MV-4-11 (cell line): ENCODE results near the gene PRKAR1B.
A peak's percentile ranks its signal among the peaks of the same experiment; 100 is the strongest.
"Not testable (repeated sequence)": the region's sequence is repeated elsewhere in the genome, so short reads cannot be mapped to it uniquely, and the experiment has no call there.

Source experiments
- DNase-seq: peaks from one replicate; lab custom pipeline; 2025; lab: John Stamatoyannopoulos, UW

Gene PRKAR1B

DNA sequence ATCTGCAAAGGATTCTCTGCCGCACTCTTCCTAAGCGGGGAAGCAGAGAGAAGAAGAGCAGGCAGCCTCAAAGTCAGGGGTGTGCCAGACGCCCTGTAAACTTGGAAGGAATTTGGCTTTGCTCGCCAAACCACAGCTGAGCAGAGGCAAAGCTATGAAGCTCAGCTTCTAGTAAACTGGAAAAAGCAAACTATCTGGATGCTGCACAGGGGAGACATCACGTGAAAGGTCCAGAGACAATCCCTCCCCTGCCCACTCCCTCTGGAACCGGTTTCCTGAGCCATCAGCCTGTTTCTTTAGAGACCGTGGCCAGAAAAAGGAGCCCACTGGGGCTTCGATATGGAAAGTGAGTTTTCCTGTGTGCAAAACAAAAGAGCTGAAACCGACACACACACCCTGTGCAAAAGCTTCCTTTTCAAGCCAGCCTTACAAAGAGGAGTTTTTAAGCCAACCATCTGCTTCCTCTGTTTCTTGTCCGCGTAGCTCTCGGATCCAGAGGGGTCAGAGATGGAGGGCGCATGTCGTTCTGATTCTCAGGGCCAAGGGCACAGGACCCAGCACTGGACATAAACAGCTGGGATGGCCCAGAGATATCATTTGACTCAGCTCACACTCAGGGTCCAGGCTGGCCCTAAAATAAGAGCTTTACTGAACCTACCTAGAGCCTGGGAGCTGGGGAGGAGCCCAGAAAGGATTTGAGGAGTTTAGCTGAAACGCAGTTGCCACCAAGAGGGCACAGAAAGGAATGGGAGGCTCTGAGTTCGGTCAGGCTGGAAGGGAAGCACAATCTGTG is 58.7 kb downstream of the PRKAR1B start:
- DNase-seq: no peak

DNA sequence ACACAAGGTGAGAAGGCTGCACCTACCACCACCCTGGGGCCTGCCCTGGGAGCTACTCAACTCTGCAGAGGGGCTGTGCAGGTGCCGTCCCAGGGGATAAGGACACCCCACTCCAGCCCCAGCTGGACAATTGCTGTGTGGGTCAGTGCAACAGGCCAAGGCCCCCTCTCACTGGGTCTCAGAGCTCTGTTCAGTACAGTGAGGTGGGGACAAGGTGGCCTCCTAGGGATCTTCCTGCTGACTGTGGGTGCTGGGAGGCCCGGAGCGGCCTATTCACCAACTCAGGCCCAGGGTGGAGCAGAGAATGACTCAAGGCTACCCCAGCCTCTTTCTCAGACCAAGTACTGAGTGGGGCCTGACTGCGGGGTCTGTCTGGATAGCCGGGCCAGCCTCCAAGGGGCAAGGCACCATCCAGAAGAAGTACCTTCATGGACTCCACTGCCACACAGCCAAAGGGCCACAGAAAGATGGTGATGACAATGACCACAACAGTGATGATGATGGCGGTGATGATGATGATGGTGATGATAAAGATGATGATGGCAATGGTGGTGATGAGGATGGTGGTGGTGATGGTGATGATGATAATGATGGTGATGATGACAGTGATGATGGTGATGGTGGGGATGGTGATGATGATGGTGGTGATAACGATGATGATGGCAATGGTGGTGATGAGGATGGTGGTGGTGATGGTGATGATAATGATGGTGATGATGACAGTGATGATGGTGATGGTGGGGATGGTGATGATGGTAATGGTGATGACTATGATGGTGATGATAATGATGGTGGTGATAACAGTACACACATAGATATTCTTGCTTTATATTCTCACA is 60.4 kb downstream of the PRKAR1B start:
- no peak for DNase-seq

DNA sequence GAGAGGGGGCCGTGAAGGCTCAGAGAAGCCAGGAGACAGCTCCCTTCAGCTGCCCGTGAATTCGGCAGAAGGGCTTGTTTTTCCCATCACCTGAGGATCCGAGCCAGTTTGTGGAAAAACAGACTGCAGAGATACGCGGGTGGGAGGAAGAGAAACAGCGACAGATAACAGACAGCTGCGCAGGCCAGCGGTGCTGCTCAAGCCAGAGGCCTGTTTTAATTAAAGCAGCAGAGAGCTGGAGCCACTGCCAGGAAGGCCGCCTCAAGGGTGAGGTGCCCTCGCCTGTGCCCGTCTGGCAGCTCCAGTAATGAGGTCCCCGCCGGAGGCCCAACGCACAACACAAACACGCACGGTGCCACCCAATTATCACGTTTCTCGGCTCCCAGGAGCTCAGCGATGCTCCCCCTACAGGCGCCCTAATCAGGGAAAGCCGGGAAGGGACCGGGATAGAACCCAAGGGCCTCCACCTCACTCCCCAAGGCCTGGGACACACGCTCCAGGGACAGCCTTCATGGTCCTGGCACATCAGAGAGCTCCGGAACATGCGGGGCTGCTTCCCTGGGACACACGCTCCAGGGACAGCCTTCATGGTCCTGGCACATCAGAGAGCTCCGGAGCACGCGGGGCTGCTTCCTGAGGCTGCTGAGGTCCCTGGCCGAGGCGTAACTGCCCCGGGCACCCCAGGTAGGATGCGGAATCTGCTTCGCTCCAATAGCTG is 61.2 kb downstream of the PRKAR1B start:
- DNase-seq: no peak

DNA sequence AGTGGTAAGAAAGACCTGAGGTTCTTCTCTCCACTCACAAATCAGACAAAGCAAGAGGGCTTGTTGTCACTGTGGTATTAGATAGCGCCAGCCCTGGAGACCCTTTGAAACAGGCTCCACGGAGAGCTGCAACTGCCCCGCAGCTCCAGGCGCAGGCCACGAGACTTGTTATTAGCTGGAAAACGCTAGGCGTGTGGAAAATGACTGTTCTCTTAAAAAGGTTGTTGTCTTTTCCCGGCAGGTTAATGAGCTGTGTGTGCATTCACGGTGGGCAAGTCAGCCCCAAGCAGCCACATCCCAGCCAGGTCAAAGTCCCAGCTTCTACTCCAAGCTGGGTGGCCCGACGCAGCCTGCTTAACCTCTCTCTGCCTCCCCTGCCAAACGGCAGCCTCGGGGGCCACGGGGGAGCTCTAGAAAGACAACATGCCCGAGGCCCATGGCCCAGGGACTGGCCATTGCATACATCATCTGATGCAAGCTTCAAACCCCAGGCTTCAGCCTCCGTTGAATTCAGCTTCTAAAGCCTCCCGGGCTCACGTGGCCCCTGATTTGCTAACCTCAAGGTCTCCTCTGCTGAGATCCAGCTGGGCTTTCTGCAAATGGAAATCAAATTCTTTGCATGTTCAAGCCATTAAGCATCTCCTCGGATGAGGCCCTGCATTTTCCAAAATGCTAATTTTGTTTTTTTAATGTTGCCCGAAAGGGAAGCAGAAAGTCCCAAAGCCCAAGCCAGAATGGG is 61.9 kb downstream of the PRKAR1B start:
- DNase-seq: no peak

DNA sequence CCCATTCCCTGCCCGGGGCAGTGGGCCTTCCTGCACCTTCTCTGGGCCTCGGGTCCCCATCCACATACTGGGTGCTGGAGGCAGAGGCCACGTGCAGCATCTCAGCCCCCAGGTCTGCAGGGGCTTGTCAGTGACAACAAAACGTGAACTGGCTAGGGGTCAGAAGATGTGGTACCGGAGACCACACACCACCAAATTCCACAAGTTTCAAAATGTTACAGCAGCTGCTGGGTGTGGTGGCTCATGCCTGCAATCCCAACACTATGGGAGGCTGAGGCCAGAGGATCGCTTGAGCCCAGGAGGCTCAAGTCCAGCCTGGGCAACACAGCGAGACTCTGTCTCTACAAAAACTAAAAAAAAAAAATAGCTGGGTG is 62.7 kb downstream of the PRKAR1B start:
- no peak for DNase-seq

DNA sequence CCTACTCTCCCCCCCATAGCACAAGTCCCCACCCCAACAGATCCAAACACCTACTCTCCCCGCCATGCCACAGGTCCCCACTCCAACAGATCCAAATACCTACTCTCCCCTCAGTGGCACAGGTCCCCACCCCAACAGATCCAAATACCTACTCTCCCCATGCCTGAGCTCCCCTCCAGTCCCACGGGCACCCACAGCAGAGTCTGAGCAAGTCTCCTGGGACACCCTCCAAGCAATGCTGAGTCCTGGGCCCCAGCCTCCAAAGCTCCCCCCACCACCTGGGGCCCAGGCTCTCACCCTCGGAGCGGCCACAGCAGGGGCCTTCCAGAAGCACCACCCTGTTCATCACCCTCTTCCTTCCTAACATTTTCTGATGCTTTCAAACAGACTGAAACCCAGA is 64.5 kb downstream of the PRKAR1B start:
- no peak for DNase-seq

DNA sequence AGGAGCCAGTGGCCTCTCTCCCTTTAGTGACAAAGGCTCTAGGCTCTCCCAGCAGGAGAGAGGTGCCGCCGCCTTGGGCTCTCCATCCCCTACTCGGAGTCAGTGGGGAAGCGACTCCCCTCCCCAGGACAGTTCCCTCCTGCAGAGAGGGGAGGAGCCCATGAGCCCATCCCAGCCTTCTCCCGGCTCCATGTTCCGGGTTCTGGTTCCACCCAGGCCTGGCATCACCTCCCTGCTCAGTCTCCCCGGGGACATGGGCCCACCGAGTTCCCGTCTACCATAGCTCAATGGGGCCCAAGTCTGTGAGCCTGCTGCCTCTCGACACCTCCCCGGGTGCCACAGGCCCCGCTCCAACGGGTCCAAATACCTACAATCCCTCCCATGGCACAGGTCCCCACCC is 67.1 kb downstream of the PRKAR1B start:
- no peak for DNase-seq

DNA sequence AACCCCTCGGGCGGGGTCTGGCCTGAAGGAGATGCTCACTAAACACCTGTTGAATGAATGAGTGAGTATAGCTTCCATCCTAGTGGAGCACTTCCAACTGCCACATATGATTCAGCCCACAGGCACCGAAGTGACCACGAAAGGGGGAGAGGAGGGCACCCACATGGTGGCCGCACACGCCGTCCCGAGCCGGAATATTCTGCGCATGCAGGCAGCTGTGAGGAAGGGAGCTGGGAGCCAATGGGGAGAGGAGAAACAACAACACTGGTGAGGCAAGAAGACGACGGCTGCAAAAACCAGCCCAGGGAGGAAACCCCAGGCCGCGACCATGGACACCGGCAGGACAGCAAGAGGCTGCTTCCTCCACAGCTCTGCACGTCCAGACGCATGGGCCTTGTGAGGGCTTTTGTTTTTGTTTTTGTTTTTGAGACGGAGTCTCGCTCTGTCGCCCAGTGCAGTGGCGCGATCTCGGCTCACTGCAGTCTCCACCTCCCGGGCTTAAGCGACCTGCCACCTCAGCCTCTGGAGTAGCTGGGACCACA is 67.7 kb downstream of the PRKAR1B start:
- DNase-seq: no peak

DNA sequence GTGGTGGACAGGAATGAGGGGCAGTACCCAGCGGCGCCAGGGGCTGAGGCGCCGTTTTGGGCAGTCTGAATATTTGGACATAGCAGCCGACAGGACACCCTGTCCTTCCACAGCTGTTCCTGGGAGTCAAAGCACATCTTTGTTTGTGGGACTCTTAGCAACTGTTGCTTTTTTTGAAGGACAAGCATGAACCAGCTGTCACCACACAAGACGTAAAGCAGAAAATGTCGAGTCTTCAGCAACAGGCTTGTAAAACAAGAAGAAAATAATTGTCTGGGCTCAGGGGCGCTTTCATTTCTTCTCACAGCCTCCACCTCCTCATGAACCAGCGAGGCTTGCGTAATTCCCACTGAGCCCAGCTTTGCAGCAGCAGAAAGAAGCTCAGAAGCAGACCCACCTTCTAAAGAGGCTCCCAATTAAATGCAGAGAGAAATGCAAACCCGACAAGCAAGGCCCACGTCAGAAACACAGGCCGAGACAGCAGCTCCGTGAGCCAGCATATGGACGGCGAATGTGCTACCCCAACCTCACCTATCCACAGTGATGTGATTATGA is 69.4 kb downstream of the PRKAR1B start:
- peak; percentile 81 for DNase-seq

DNA sequence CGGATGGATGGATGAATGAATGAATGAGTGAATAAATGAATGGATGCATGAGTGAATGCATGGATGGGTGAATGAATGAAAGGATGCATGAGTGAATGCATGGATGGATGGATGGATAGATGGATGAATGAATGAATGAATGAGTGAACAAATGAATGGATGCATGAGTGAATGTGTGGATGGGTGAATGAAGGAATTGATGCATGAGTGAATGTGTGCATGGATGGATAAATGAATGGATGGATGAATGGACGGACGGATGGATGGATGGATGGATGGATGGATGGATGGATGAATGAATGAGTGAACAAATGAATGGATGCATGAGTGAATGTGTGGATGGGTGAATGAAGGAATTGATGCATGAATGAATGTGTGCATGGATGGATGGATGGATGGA is 70.1 kb downstream of the PRKAR1B start:
- DNase-seq: not testable (repeated sequence)

DNA sequence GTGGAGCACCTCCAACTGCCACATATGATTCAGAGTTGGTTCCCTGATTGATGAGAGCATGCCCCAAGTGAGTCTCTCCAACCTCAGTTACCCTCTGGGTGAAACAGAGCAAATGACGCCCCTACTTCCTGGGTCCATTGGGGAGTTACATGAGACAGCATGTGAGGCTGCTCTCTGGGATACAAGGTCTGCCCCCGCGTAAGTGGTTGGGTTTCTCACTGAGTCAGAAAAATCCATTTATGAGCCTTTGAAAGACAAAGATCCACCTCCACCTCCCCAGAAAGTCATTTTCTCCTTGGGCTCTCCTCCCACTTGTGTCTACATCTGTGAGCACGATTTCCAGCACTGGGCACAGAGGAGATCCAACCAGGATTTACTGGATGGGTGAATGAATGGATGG is 71.3 kb downstream of the PRKAR1B start:
- no peak for DNase-seq

DNA sequence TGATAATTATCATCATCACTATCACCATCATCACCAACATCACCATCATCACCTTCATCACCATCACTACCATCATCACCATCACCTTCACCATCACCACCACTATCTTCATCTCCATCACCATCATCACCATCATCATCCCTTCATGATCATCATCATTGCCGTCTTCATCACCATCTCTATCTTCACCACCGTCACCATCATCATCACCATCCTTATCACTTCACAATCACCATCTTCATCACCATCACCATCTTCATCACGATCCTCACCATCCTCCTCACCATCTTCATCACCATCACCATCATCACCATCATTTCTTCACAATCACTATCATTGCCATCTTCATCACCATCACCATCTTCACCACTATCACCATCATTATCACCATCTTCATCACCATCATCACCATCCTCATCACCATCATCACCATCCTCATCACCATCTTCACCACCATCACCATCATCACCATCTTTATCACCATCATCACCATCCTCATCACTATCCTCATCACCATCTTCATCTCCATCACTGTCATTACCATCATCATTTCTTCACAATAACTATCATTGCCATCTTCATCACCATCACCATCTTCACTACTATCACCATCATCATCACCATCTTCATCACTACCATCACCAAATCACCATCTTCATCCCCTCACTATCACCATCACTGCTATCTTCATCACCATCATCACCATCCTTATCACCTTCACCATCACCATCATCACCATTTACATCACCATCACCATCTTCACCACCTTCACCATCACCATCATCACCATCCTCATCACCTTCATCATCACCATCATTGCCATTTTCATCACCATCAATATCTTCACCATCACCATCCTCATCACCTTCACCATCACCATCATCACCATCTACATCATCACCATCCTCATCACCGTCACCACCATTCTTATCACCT is 73.0 kb downstream of the PRKAR1B start:
- no peak for DNase-seq

DNA sequence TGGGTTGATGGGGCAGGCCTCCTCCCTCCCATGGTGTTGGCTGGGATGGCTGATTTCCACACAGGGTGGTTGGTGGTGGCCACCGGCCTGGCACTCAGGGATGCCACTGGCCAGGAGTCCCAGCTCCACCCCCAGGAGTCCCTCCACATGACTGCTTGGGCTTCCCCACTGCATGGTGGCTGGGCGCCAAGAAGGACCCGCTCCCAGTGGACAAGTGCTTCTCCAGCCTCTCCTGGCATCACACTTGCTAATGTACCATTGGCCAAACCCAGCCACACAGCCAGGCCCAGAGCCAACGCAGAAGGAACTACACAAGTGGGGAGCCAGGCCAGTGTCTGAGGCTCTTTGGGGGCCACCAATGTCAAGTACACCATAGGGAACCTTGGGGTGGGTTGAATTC is 74.2 kb downstream of the PRKAR1B start:
- DNase-seq: no peak

DNA sequence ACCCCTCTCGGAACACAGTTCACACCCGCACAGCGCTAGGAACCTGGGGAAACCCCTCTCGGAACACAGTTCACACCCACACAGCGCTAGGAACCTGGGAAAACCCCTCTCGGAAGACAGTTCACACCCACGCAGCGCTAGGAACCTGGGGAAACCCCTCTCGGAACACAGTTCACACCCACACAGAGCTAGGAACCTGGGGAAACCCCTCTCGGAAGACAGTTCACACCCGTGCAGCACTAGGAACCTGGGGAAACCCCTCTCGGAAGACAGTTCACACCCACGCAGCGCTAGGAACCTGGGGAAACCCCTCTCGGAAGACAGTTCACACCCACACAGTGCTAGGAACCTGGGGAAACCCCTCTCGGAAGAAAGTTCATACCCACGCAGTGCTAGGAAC is 74.9 kb downstream of the PRKAR1B start:
- not testable (repeated sequence) for DNase-seq

DNA sequence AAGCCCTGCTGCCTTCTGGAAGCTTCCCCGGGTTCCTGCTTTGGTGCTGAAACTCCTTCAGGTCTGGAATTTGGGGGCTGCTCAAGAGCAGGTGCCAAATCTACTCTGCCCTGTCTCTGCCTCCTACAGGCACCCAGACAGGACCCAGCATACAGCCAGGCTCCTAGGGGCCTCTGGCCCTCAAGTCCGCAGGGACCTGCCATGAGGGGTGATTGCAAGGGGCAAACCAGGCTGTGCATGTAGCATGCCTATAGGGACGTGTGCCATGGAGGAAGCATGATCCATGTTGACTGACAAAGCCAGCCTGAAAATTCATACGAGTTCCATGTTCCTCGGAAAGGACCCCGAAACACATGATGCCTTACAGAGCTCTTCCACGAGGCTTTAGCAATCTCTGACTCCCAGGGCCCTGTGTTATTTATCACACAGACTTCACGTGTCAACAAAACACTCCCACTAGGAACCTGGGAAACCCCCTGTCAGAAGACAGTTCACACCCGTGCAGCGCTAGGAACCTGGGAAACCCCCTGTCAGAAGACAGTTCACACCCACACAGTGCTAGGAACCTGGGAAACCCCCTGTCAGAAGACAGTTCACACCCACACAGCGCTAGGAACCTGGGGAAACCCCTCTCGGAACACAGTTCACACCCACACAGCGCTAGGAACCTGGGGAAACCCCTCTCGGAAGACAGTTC is 75.9 kb downstream of the PRKAR1B start:
- DNase-seq: no peak

DNA sequence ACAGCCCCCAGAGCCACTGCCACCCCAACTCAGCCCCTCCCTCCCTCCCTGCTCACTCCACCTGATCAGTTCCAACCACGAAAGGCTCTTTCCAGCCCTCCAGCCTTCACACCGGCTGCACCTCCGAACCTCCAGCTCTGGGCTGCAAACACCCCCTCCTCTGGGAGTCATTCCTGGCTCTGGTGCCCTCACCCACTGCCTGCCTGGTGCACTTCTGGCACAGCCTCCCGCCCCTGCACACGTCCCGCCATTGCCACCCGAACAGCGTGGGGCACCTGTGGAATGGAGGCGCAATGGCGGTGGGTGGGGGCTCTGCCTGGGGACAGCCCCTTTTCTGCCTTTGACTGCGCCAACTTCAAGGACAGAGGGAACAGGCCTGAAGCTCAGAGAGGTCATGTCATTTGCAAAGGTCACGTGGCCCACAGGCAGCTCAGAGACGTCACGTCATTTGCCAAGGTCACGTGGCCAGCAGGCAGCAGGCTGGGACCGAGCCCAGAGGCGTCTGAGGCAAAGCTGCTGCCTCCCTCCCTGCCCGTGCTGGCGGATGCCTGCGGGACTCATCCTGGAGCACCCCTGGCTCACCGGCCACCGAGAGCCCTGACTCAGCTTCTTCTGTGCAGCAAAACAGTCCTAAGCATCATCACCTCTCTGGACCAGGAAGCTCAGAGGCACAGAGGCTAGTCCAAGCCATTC is 76.6 kb downstream of the PRKAR1B start:
- no peak for DNase-seq

DNA sequence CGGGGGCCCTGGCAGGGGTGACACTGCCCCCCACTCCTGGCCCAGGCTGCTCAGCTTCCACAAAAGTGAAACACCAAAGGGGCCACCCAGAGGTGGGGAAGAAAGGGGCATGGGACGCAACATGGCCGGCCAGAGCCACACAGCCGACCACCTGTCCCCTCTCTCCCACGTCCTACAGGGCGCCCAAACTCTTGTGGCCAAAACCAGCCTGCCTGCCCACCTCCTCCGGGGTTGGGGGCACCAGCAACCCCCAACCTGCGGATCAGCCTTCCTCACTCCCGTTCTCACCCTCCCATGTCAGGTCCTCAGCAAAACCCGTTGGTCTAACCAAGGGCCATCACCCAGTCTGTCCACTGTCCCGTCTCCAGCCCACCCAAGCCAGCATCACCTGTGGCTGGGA is 80.1 kb downstream of the PRKAR1B start:
- no peak for DNase-seq

DNA sequence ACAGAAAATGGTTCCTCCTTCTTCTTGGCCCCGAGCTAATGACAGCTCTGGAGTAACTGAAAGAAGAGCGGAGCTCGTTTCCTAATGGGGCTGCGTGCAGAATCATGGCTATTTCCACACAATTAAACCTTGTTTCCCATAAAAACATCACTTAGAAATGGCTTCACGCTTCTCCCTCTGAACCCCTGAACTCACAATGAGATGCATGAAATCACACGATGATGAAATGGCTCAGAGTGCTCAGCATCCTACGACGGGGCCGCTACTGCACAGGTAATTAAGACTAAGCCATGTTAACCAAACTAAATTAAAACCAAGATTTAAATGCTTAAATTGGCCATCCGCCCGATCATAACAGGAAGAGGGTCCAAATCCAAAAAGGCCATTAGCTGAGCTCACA is 80.6 kb downstream of the PRKAR1B start:
- DNase-seq: no peak

DNA sequence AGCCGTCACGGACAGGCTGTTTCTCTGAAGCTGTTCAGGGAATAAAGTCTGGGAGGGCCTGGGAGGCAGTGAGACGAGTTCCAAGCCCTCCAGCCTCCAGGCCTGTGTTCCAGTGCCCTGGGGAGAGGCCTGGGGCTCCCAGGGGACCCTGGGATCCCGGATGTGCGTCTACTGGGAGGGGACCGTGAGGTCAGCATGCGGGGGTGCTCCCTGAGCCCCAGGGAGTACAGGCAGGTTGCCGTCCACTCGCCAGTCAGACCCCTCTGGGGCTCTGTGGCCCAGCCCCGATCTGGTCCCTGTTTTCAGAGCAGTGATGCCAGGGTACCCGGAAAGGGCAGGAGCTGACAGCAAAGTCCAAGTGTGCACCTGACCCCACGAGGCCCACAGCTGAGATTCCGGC is 81.5 kb downstream of the PRKAR1B start:
- DNase-seq: no peak
